Effector CD8-positive, alpha-beta T cell (primary cell): ENCODE data around the gene GRIN2D.
A peak's percentile ranks its signal among the peaks of the same experiment; 100 is the strongest.

Experiments used
- DNase-seq: peaks from one replicate; lab custom pipeline; 2025; lab: John Stamatoyannopoulos, UW

GRIN2D gene

DNA sequence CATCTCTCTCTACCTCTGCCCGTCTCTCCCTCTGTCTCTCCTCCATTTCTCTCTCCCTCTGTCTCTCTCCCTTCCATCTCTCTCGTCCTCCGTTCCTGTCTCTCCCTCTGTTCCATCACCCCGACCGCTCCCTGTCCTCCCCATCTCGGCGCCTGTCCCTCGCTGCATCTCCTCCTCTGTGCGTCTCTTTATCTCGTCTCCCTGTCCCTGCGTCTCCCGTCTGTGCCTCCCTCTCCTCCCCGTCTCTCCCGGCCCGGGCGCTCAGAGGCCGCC lies 4.6 kb downstream of the GRIN2D start:
- DNase-seq, result no peak

DNA sequence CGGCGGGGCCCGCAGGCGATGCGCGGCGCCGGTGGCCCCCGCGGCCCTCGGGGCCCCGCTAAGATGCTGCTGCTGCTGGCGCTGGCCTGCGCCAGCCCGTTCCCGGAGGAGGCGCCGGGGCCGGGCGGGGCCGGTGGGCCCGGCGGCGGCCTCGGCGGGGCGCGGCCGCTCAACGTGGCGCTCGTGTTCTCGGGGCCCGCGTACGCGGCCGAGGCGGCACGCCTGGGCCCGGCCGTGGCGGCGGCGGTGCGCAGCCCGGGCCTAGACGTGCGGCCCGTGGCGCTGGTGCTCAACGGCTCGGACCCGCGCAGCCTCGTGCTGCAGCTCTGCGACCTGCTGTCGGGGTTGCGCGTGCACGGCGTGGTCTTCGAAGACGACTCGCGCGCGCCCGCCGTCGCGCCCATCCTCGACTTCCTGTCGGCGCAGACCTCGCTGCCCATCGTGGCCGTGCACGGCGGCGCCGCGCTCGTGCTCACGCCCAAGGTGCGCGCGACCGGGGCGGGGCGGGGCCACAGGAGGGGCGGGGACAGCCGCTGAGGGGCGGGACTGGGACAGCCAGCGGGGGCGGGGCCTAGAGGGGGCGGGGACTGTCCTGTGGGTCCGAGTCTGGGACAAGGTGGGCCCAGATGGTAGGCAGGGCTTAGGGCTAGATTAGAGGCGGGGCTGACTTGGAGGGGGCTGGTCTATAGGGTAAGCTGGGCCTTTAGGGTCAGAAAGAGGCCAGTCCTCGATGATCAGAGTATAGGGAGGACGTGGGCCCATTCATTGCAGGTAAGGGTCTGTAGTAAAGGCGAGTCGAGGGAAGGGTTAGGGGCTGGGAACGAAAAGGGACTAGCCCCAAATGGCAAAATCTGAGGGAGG lies 5.1 kb downstream of the GRIN2D start:
- peak; percentile 71 for DNase-seq

DNA sequence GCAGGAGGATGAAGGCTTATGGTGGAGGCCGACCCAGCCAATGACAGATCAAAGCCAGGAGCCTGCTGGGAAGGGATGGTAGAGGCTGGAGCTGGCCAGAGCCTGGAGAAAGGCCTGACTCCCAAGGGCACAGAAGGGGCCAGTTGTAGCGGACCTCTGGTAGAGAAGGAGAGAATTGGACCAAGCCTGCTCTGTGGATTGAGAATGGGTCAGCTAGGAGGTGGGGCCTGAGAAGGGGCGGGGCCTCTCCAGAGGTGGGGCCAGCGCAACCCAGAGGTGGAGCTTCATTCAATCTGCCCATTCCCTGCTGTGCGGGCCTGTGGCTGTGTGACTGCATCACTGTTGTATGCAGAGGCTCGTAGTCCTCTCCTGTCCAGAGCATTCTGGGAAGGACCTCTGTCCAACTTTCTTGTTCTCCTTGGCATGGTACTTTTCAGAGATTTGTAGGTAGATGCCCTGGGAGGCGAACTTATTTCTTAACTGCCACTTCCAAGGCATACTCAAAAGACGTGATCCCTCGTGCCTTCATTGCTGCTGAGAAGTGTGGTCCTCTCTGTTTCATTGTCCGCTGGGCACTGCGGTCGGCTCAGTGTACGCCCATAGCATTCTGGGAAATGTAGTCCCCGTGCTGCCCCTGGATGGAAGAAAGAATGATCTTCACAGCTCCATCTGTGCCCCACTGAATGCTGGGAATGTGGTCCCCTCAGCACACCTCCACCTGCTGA lies 6.7 kb downstream of the GRIN2D start:
- no peak for DNase-seq

DNA sequence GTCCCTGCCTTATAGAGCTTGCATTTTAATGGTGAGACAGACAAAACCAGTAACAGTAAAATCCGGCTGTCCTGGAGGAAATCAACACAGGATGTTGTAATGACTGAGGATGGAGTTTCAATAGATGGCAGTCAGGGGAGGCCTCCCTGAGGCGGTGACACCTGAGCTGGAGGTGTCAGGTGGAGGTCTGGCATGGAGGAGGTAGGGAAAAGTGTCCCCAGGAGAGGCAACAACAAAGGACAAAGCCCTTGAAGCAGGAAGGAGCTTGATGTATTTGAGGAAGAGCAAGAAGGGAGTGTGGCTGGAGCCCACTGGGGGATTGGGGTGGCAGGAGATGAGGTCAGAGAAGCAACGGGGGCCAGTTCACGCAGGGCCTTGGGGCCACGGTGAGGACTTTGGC lies 7.8 kb downstream of the GRIN2D start:
- DNase-seq, result no peak

DNA sequence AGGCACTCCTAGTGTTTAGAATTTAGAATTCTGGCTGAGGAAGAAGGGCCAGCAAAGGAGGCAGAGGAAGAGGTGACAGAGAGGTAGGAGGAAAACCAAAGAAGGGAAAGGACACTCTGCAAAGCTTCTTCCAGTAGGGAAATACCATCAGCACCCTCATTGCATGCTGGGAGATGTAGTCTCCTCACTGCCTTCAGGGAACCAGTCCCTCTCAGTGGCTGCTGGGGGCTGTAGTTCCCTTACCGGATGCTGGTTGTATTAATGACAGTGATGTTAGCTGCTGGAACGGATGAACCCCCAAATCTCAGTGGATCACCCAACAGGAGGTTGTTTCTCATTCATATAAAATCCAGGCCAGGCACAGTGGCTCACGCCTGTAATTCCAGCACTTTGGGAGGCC lies 10.1 kb downstream of the GRIN2D start:
- DNase-seq, result no peak

DNA sequence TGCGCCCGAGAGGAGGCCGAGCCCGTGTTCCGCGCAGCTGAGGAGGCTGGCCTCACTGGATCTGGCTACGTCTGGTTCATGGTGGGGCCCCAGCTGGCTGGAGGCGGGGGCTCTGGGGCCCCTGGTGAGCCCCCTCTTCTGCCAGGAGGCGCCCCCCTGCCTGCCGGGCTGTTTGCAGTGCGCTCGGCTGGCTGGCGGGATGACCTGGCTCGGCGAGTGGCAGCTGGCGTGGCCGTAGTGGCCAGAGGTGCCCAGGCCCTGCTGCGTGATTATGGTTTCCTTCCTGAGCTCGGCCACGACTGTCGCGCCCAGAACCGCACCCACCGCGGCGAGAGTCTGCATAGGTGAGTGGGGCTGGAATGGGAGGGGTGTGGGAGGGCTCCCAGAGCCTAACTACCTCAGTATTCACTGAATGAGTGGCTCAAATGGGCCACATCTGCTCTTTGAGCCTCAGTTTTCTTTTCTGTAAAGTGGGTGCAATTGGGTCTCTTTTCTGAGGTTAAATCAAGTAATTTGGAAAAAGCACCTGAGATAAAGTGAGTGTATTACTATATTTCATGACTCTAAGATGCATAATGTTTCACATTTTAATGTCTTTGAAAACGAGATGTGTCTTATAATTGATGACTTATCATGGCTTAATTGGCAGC lies 11.7 kb downstream of the GRIN2D start:
- no peak for DNase-seq

DNA sequence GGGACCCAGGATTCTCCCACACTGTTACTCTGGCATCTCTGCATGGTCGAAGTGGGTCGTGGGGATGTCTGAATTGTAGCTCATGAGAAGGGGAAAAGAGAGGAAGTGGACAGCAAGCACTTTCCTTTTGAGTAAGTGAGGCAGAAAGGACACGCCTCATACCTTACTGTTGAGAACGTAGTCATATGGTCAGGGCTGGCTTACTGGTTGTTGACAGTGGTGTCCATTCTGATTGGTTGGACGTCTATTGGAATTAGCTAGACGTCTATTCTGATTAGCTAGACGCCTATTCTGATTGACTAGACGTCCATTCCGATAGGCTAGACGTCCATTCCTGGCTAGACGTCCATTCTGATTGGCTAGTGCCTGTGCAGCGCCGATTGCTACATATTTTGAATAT lies 12.4 kb downstream of the GRIN2D start:
- DNase-seq, result no peak

DNA sequence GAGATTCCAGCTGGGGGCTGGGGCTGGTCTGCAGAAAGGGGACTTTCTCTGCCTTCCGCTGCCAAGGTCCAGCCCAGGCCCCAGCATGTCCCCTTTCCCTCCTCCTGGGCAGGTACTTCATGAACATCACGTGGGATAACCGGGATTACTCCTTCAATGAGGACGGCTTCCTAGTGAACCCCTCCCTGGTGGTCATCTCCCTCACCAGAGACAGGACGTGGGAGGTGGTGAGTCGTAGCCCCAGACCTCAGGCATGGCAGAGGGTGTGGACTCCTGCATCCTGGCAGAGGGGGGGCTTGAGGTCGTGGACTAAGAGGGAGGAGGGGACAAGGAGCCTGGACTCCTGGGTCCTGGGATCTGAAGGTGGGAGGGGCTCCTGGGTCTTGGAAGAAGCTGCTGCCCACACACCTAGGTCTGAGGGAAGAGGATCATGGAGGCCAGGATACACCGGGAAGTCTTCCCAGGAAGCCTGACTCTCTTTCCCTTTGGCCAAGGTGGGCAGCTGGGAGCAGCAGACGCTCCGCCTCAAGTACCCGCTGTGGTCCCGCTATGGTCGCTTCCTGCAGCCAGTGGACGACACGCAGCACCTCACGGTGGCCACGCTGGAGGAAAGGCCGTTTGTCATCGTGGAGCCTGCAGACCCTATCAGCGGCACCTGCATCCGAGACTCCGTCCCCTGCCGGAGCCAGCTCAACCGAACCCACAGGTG lies 20.6 kb downstream of the GRIN2D start:
- DNase-seq, result no peak

DNA sequence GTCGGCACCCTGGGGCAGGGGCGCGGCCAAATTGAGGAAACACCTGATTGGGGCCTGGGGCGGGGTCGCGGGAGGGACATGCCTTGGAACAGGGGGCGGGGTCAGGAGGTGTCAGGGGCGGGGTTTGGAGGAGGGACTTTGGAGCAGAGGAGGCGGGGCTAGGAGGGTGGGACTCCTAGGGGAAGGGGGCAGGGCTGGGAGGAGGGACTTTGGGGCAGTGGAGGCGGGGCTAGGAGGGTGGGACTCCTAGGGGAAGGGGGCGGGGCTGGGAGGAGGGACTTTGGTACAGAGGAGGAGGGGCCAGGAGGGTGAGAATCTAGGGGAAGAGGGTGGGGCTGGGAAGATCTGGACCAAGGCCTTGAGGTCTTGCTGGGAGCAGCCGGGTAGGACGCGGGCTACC lies 21.9 kb downstream of the GRIN2D start:
- peak; percentile 63 for DNase-seq

DNA sequence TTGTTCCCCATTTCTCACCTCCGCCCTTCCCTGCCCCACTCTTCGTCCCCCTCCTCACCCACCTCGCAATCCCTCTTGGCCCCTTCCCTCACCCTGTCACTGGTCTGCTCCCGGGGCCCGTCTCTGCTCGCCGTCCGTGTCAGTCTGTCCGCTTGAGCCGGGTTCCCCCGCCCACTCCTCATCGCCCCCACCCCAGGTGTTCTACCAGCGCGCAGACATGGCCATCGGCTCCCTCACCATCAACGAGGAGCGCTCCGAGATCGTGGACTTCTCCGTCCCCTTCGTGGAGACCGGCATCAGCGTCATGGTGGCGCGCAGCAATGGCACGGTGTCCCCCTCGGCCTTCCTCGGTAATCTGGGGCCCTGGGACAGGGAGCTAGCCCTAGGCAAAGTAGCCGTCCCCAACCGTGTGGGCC lies 22.3 kb downstream of the GRIN2D start:
- DNase-seq, result no peak

DNA sequence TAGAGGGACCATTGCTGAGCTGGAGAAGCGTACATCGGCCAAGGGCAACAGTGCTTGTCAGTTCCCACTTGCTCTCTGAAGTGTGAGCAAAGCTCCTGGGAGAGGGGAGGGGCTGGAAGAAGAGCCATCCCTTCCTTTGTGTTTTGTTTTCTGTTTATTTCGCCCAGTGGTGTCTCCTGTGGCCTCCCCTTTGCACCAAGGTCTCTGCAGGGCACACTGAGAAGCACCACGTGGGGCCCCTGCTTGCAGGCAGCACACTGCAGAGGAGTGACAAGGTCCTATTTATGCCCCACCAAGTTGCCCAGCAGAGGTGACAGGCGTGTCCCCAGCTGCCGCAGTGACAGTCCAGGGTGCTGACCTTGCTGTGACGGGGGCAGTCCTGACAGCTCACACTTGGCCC lies 24.0 kb downstream of the GRIN2D start:
- DNase-seq, result no peak

DNA sequence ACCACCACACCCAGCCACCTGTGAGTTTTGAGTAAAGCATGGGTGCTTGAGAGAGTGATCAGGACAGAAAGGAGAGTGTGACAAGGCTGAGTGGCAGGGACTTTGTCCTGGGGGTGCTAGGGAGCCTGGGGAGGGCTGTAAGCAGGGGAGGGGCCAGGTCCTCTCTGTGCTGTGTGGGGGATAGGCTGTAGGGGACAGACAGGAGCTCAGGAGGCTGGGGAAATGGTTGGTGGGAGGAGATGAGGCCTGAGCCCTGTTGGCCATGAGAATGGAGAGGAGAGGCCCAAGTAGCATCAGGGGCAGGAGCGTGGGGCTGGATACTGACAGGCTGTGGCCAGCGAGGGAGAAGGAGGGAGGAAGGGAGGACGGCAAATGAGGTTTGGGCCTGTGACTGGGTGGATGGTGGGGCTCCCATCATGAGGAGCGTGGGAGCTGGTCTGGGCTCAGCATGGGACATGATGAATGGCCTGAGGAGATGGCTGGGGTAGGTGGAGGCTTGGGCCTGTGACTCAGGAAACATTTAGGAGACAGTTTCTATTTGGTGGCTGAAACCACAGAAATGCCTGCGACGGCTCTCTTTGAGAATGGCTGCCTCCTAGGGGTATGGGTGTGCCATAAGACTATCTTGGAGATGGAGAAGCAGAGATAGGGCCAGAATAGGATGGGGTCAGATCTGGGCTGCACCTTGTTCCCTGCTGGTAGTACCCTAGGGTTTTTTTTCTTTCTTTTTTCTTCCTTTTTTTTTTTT lies 25.0 kb downstream of the GRIN2D start:
- no peak for DNase-seq

DNA sequence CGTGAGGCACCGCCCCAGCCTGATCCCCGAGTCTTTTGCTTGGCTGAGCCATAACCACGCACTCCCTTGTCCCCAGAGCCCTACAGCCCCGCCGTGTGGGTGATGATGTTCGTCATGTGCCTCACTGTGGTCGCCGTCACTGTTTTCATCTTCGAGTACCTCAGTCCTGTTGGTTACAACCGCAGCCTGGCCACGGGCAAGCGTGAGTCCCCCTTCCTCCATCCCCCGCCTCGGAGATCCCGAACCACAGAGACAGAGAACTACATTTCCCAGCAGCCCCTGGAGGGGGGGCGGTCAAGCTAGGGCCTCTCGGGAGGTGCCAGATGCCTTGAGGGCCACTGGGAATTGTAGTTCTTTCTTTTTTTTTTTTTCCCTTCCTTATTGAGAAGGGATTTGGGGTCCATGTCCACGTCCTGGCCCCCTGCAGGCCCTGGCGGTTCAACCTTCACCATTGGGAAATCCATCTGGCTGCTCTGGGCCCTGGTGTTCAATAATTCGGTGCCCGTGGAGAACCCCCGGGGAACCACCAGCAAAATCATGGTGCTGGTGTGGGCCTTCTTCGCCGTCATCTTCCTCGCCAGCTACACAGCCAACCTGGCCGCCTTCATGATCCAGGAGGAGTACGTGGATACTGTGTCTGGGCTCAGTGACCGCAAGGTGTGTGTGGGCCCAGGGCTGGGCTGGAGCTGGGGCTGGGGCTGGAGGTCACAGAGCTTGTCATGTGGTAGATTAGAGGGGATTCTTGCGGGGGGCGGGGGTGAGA lies 25.9 kb downstream of the GRIN2D start:
- DNase-seq, result peak; percentile 43

DNA sequence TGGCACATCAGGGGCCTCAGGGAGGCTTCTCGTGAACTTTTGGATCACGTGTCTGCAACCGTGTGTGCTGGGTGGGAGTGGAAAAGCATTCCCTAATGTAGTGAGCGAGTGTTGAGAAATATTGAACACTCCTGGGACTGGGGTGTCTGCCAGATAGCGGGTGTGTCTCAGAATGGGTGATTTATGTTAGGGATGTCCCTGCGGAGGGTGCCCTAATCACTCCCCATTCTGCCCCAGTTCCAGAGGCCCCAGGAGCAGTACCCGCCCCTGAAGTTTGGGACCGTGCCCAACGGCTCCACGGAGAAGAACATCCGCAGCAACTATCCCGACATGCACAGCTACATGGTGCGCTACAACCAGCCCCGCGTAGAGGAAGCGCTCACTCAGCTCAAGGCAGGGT lies 28.1 kb downstream of the GRIN2D start:
- DNase-seq, result no peak

DNA sequence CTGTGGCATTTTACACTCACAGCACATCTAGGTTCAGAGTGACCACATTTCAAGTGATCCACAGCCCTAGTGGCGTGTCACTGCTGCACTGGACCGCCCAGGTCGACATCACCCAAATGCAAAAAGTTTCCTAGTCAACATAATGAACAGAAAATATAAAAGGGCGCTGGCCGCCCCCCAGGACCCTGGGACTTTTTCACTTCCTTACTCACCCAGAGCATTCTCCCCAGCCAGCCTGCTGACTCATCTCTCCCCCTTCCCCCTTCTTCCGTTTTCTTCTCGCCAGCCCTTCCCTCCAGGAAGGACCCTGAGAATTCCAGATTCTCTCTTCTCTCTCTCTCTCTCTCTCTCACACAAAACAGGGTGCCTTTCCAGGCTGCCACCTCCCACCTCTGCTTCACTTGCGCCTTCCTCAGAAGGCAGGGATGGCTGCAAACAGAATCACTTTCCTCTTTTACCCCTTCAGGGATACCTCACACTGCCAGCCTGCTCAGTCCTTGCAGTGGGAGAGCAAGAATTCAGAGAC lies 31.3 kb downstream of the GRIN2D start:
- DNase-seq, result no peak

DNA sequence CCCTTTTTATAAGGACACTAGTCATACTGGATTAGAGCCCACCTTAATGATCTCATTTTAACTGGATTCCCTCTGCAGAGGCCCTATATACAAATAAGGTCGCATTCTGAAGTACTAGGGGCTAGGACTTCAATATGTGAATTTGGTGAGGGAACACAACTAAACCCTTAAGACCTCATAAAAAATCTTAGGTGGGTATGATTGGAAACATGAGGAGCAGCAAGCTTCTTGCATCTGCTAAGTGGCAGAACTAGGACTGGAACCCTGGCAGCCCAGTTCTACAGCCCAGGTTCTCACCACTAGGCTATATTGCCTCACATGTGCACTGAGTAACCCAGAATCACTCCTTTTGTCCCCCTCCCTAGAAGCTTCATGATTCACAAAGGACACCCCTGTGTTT lies 35.2 kb downstream of the GRIN2D start:
- no peak for DNase-seq

DNA sequence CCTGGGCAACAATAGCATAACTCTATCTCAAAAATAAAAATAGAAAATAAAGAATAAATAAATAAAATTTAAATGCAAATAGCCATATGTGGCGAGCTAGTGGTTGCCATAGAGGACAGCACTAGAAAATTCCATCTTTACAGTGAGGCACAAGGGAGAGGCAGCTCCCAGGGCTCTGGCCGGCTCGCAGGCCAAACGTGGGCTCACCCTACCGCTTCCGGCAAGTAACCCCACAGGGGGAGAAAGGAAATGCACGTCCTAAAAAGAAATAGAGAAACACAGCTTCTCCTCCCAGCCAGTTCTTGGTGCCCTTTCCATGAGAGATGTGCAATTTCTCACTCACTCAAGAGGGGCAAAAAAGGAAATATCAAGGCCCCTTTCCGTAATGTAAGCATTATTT lies 39.9 kb downstream of the GRIN2D start:
- DNase-seq, result no peak

DNA sequence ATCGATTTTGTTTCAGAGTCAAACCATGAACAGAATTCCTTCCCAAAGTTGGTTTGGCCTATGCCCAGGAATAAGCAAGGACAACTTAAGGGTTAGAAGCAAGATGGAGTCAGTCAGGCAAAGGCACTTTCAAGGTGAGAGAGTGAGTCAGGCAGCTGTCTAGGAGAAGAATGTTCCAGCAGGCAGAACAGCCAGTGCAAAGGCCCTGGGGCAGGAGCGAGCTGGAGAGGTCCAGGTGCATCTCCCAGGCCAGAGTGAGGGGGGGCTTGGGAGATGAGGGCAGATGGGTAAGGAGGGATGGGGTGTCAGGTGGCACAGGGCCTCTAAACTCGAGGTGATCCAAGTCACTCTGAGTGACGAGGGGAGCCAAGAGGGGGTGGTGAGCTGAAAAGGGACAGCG lies 43.1 kb downstream of the GRIN2D start:
- DNase-seq, result no peak

DNA sequence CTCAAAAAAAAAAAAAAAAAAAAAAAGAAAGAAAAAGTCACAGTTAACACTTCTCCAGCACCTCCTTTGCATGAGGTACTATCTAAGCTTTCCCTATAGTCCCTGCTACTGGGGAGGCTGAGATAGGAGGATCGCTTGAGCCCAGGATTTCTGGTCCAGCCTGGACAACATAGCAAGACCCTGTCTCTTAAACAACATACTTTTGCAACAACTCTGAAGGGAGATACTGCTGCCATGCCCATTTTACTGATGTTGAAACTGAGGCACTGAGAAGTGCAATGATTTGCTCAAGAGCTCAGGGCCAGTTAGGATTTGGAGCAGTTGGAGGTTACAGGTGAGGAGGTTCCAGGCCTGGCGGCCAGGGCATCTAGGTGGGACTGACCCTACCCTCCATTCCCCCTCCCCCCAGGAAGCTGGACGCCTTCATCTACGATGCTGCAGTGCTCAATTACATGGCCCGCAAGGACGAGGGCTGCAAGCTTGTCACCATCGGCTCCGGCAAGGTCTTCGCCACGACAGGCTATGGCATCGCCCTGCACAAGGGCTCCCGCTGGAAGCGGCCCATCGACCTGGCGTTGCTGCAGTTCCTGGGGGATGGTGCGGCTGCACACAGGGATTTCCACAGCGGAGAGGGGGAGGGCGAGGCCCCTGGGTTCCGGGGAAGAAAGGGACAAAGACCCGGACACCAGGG lies 48.0 kb downstream of the GRIN2D start:
- DNase-seq, result no peak
